Measurements from ENCODE around the gene TMEM60. TPM values are rescaled to one million over a fixed set of nuclear protein-coding genes. Genes with fewer than 3 reads are reported as not detected.

Gene TMEM60
- total RNA-seq, 4 donors from 2014 or later, result 0.51 to 27.6 (median 9.0) TPM

GRCh38 chr7:77824636-77825035, 26.4 kb upstream of the TMEM60 start:
- intact Hi-C loops (cut with DNase I; ENCODE audit: low total_unique reads), result no loop called here
- H3K9me3 ChIP-seq, result peaks cover 0 to 19% of the 10 kb centered on the region in 2 donors
- DNase-seq, result no peak
- H3K27me3 ChIP-seq, result no peaks in the 10 kb centered on the region
- H3K36me3 ChIP-seq, result no peaks in the 10 kb centered on the region
- no peak overlapping the region for H3K27ac ChIP-seq
- H3K4me3 ChIP-seq, result no peak overlapping the region
- TF ChIP-seq CTCF (IDR thresholded peaks at IDR 0.05) (no peak), POLR2A (IDR thresholded peaks at IDR 0.05) (no peak)
- no peaks in the 10 kb centered on the region for H3K4me1 ChIP-seq

GRCh38 chr7:77823787-77824186, 25.6 kb upstream of the TMEM60 start:
- Histone ChIP-seq H3K4me3 (no peak overlapping the region), H3K36me3 (no peaks in the 10 kb centered on the region), H3K27ac (no peak overlapping the region), H3K27me3 (no peaks in the 10 kb centered on the region), H3K4me1 (no peaks in the 10 kb centered on the region), H3K9me3 (peaks cover 0 to 20% of the 10 kb centered on the region in 2 donors)
- intact Hi-C loops (cut with DNase I; ENCODE audit: low total_unique reads), result no loop called here
- no peak for DNase-seq
- TF ChIP-seq CTCF (IDR thresholded peaks at IDR 0.05), result no peak

- H3K4me1 ChIP-seq, result no peaks in the 10 kb centered on the region
- no peaks in the 10 kb centered on the region for H3K36me3 ChIP-seq
- H3K27ac ChIP-seq, result no peak overlapping the region
- no peak for DNase-seq
- TF ChIP-seq POLR2A (IDR thresholded peaks at IDR 0.05) (no peak), CTCF (IDR thresholded peaks at IDR 0.05) (no peak)
- H3K4me3 ChIP-seq, result no peak overlapping the region
- peaks cover 0 to 20% of the 10 kb centered on the region in 2 donors for H3K9me3 ChIP-seq
- intact Hi-C loops (cut with DNase I; ENCODE audit: low total_unique reads), result no loop called here
- no peaks in the 10 kb centered on the region for H3K27me3 ChIP-seq
These were observed 24.0 kb upstream of the TMEM60 start for GRCh38 chr7:77822269-77822668.

- TF ChIP-seq CTCF (IDR thresholded peaks at IDR 0.05) (no peak), POLR2A (IDR thresholded peaks at IDR 0.05) (no peak)
- DNase-seq, result no peak
- Histone ChIP-seq H3K27ac (no peak overlapping the region), H3K4me3 (no peak overlapping the region), H3K4me1 (no peaks in the 10 kb centered on the region), H3K36me3 (no peaks in the 10 kb centered on the region), H3K9me3 (peaks cover 0 to 20% of the 10 kb centered on the region in 2 donors), H3K27me3 (no peaks in the 10 kb centered on the region)
- intact Hi-C loops (cut with DNase I; ENCODE audit: low total_unique reads), result no loop called here
These were observed 22.7 kb upstream of the TMEM60 start for GRCh38 chr7:77820967-77821366.

GRCh38 chr7:77819021-77819420, 20.8 kb upstream of the TMEM60 start:
- H3K27me3 ChIP-seq, result no peaks in the 10 kb centered on the region
- peaks cover 0 to 16% of the 10 kb centered on the region in 2 donors for H3K9me3 ChIP-seq
- intact Hi-C loops (cut with DNase I; ENCODE audit: low total_unique reads), result no loop called here
- no peaks in the 10 kb centered on the region for H3K36me3 ChIP-seq
- no peak for DNase-seq
- TF ChIP-seq POLR2A (IDR thresholded peaks at IDR 0.05) (no peak), CTCF (IDR thresholded peaks at IDR 0.05) (no peak)
- H3K4me3 ChIP-seq, result no peak overlapping the region
- H3K27ac ChIP-seq, result no peak overlapping the region
- no peaks in the 10 kb centered on the region for H3K4me1 ChIP-seq
